Measurements from ENCODE around the gene CHI3L2.

Gene CHI3L2

DNA sequence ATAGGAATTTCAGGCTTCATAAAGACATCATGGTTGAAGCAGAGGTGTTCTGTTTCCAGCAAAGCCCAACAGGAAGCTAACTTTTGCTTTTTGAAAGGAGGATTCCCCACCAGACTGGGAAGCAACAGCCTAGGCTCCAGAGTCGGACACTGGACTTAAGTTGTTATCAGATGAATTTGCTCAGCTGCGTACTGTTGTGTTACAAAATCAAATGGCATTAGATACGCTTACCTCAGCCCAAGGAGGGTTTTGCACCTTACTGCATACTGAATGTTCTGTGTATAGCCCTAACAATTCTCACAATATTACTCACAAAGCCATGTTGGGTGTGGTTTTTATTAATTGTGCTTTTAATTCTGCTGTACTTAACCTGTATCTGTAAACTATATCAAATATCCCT, 62.6 kb downstream of the CHI3L2 start:
- no peak for DNase-seq (ENCODE audit: low read depth in 4 of 4, low spot score in 1 of 4)

DNA sequence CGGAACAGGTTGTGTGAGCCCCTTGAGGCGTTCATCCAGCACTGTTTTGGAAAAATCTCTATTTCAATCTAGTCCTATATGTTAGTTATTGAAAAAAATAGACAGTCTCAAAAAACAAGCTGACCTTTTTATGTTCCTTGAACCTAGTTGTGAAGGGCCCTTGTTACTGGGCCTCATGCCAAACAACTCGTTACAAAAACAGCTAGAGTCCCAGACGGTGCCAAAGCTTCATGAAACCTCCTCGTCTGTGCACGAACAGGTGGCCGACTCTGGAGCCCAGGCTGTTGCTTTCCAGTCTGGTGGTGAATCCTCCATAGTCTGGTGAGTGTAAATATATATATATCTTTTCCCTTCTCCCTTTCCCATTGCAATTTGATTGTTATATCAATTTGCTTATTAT, 63.1 kb downstream of the CHI3L2 start, which contains the start of gene CHIA:
CHIA (plus strand) TSS at position 222 of the 400 bp plus-strand sequence. CDS start 19,617 bp downstream, outside the sequence.
- DNase-seq (ENCODE audit: low read depth in 4 of 4, low spot score in 1 of 4), result no peak

All from stimulated activated CD4-positive, alpha-beta T cell treated with anti-CD3 and anti-CD28 coated beads, Interleukin-1b, Interleukin-23, amount 100 ng/mL, for 24 hours (primary cell).